VCaP (cell line): Measurements from ENCODE around the gene HDGF.
A peak's percentile ranks its signal among the peaks of the same experiment; 100 is the strongest.

Experiments
- H3K27ac ChIP-seq: fragments of 450-650 bp; 2 replicates; pipeline ENCODE4 v1.5.1; 2017
- TF ChIP-seq, protein P1 (sequence below): fragments of 450-650 bp; conservative IDR thresholded peaks from 2 replicates; pipeline ENCODE4 v1.5.1; 2017; ENCODE audit warnings: mild to moderate bottlenecking, moderate library complexity

Gene HDGF

DNA sequence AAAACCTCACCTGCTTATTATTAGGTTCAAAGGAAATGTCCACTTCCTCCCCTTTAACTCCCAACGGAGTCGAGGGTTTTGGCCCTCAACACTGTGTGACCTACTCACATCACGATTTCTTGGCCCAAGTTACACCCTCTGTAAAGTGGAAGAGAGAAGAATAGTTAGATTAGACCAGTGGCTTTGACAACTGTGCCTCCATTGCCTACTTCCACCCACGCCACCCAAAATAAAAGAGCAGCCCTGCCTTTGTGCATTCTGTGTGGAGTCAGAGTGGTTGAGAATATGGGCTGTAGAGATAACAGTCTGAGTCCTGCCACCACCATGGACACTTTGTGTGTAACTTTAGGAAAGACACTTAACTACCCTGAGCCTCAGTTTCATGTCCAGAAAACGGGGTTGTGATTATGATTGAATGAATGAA is 4.1 kb upstream of the HDGF start:
- H3K27ac ChIP-seq: no peak overlapping the region
- TF ChIP-seq, protein P1, sequence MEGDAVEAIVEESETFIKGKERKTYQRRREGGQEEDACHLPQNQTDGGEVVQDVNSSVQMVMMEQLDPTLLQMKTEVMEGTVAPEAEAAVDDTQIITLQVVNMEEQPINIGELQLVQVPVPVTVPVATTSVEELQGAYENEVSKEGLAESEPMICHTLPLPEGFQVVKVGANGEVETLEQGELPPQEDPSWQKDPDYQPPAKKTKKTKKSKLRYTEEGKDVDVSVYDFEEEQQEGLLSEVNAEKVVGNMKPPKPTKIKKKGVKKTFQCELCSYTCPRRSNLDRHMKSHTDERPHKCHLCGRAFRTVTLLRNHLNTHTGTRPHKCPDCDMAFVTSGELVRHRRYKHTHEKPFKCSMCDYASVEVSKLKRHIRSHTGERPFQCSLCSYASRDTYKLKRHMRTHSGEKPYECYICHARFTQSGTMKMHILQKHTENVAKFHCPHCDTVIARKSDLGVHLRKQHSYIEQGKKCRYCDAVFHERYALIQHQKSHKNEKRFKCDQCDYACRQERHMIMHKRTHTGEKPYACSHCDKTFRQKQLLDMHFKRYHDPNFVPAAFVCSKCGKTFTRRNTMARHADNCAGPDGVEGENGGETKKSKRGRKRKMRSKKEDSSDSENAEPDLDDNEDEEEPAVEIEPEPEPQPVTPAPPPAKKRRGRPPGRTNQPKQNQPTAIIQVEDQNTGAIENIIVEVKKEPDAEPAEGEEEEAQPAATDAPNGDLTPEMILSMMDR: no peak

- TF ChIP-seq, protein P1: no peak
- no peak overlapping the region for H3K27ac ChIP-seq
Observed at GRCh38 chr1:156754219-156754618, 2.7 kb upstream of the HDGF start.

- TF ChIP-seq, protein P1: no peak
- H3K27ac ChIP-seq: peak overlapping the region; percentile 97
Observed at GRCh38 chr1:156752843-156753482, 1.5 kb upstream of the HDGF start.

DNA sequence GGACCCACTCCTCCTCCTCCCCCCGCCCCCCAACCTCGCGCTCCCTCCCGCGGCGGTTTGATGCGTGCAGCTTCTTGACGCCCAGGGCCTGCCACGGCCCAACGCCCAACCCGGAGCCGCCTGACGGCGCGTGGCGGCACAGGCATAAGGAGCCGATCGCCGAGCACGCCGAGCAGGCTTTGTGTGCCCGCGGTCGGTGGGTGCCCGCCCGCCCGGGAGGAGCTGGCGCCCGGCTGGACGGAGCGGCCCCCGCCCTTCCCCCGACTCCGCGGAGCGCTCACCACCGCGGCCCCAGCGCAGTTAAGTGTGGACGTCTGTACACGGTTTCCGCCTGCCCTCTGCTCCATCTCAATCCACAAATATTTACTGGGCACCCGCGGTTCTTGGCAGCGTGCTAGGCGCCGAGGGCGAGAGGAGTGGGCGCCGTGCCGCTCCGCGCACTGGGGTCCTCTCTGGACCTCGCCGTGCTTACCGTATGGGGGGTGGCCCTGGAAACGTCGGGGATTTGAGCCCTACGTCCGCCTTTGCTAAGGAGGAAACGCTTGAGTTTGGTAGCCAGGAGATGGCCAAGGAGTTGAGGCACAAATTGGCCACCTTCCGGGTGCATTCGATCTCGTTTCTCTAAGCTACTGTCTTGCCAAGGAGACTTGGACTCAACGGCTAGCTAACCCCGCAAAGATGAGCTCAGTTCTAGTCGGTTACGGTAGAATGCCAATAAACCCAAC is 444 bp upstream of the HDGF start:
- TF ChIP-seq, protein P1: no peak
- H3K27ac ChIP-seq: peak overlapping the region; percentile 97

DNA sequence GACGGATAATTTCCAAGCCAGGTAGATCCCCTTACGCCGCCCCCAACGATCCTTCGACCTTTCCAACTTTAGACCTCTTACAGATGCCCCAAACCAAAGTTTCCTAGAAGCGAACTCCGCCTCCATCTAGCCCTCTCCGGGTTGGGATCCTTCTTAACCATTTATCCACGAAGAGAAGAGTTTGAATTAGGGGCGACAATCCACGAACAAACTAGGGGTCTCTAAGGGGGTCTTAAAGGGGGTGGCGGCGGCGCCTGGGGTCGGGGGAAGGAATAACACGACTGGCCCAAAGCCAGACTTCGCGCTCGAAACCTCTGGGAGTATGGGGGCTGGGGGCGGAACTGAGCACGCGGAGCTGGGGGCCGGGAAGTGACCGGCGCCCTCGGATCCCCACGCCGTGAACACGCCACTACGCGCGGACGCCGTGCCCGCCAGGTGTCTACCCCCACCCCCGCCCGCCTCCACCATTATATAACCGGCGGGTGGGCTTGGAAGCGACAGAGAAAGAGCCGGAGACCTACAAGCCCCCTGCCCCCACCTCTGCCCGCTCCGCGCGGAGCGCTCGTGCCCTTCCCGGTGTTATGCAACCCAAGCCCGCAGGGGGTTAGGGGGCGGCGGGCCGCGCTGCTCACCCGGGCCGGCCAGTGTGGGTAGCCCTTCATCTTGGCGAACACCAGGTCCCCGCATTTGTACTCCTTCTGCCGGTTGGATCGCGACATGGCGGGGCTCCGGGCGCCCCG is 594 bp downstream of the HDGF start:
- H3K27ac ChIP-seq: peak overlapping the region; percentile 97

DNA sequence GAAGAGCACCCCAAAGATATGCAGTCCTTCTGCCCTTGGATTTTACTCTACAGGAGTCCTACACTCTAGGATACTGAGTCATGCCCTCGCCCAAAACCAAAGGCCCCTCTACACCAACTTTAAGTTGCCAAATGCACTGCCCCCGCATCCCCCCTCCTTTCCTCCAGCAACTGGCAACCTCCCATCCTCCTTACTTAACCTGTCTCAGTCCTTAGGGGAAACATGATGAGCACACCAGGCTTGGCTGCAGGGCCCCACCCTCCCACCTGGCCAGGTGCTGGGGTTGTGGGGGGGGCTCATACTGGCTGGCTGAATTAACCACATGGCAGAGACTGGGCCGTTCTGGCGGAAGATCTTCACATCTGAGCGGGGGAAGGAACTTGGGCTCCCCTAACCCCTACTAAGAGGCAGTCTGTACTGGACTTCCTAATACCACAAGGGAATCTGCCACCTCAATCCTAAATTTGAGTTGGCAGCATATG is 1.2 kb downstream of the HDGF start:
- peak overlapping the region; percentile 97 for H3K27ac ChIP-seq
- TF ChIP-seq, protein P1: no peak

More for the DNA sequence above, 594 bp downstream of the HDGF start:
- TF ChIP-seq, protein P1: no peak
